SK-N-SH treated with all-trans-retinoic acid at 6 μM for 48 hours (cell line): ENCODE data around the gene TNS2.

ENCODE experiments used
- RARB ChIP-seq: fragments of 250-450 bp; sonication (Bioruptor Pico); IDR thresholded peaks from 2 replicates; pipeline ENCODE4 v1.8.0; 2021; ENCODE audit warnings: mild to moderate bottlenecking, moderate library complexity
- ZFP3 ChIP-seq: fragments of 250-450 bp; sonication (Bioruptor Pico); IDR thresholded peaks from 2 replicates; pipeline ENCODE4 v1.5.0; 2020; ENCODE audit warnings: mild to moderate bottlenecking, moderate library complexity

DNA sequence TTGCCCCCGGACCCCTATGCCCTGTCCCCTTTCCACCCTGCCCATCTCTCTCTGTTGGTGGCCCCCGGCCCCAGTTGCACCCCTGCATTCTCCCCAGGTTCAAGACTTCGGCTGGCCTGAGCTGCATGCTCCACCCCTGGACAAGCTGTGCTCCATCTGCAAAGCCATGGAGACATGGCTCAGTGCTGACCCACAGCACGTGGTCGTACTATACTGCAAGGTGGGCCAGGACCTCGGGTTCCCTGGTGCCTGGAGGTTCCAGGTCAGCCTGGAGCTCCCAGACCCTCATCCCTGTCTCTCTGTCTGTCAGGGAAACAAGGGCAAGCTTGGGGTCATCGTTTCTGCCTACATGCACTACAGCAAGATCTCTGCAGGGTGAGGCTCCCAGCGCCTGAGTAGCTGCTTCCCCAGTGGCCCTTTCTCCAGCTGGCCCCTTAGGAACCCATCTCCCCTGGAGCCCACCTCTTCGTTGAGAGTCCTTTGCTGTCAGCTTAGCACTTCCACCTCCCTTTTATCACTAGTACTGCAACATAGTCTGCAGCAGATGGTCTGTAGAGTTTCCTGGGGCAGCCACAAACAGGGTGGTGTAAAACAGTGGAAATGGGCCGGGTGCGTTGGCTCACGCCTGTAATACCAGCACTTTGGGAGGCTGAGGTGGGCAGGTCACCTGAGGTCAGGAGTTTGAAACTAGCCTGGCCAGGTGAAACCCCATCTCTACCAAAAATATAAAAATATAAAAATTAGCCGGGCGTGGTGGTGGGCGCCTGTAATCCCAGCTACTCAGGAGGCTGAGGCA lies 5.8 kb downstream of the TNS2 start:
- TF ChIP-seq ZFP3 (CRISPR knock-in tag) (no peak), RARB (CRISPR knock-in tag) (no peak)
